Astrocyte (in vitro differentiated cells and primary cell): ENCODE data around the gene TNFRSF18.

ENCODE experiments used
- EZH2 ChIP-seq: IDR thresholded peaks from 2 replicates; pipeline ENCODE4 v1.6.1; 2012; ENCODE audit warnings: mild to moderate bottlenecking, low read length, inconsistent platforms; ENCODE audit not compliant: insufficient read depth
- TF ChIP-seq, protein P1 (sequence below): IDR thresholded peaks from 2 replicates; pipeline ENCODE4 v1.5.1; 2011; ENCODE audit warnings: low read depth, mild to moderate bottlenecking, inconsistent platforms, low read length, moderate library complexity; ENCODE audit not compliant: insufficient read depth

DNA sequence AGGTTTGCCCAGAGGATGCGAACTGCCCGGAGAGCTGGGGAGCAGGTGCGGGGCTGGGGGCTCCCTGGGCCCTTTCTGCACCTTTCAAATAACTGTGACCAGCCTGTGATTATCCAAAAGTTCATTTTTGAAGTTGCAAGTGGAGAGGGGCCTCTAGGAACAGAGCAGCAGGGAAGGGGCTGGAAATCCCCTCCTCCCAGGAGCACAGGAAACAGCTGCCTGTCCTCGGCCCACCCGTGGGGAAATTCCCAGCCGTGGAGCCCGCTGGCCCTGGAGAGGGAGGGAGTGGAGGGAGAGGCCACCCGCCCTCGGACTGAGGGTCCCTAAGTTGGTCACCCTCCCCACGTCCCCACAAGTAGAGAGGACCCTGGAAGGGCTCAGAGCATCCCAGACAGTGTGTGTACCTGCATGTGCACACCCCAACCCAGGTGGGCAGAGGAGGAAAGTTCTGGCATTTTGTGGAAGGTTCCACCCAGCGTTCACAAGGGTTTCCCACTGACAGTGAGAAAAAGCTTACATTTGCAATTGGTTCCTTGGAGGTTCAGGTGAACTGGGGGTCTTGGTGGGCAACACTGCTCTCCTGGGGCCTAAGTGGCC, 8.8 kb upstream of the TNFRSF18 start:
- TF ChIP-seq, protein P1, sequence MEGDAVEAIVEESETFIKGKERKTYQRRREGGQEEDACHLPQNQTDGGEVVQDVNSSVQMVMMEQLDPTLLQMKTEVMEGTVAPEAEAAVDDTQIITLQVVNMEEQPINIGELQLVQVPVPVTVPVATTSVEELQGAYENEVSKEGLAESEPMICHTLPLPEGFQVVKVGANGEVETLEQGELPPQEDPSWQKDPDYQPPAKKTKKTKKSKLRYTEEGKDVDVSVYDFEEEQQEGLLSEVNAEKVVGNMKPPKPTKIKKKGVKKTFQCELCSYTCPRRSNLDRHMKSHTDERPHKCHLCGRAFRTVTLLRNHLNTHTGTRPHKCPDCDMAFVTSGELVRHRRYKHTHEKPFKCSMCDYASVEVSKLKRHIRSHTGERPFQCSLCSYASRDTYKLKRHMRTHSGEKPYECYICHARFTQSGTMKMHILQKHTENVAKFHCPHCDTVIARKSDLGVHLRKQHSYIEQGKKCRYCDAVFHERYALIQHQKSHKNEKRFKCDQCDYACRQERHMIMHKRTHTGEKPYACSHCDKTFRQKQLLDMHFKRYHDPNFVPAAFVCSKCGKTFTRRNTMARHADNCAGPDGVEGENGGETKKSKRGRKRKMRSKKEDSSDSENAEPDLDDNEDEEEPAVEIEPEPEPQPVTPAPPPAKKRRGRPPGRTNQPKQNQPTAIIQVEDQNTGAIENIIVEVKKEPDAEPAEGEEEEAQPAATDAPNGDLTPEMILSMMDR = no peak
- no peak for TF ChIP-seq EZH2
